ENCODE measurements around the gene EIF3K.

DNA sequence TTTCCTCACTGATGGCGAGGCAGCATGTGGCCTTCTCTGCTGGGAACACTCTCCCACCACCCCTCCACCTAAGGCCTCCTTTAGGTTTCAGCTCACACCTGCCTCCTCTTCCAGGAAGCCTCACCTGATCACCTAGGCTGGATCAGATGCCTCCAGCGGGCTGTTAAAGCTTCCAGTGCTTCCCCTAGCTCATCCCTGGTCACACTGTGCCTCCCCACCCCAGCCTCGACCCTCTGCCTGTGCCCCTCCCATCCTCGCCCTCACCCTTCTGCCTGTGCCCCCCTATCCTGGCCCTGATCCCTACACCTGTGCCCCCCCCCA is 35.0 kb upstream of the EIF3K start:
- TF ChIP-seq, protein P1, sequence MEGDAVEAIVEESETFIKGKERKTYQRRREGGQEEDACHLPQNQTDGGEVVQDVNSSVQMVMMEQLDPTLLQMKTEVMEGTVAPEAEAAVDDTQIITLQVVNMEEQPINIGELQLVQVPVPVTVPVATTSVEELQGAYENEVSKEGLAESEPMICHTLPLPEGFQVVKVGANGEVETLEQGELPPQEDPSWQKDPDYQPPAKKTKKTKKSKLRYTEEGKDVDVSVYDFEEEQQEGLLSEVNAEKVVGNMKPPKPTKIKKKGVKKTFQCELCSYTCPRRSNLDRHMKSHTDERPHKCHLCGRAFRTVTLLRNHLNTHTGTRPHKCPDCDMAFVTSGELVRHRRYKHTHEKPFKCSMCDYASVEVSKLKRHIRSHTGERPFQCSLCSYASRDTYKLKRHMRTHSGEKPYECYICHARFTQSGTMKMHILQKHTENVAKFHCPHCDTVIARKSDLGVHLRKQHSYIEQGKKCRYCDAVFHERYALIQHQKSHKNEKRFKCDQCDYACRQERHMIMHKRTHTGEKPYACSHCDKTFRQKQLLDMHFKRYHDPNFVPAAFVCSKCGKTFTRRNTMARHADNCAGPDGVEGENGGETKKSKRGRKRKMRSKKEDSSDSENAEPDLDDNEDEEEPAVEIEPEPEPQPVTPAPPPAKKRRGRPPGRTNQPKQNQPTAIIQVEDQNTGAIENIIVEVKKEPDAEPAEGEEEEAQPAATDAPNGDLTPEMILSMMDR (IDR thresholded peaks at IDR 0.05; ENCODE audit: borderline replicate concordance, extremely low read depth, low read length, poor library complexity, severe bottlenecking): no peak
- no peak for TF ChIP-seq EZH2 (IDR thresholded peaks at IDR 0.05; ENCODE audit: borderline replicate concordance, low read depth, low read length, severe bottlenecking)
